ENCODE data around the gene GKN1.

DNA sequence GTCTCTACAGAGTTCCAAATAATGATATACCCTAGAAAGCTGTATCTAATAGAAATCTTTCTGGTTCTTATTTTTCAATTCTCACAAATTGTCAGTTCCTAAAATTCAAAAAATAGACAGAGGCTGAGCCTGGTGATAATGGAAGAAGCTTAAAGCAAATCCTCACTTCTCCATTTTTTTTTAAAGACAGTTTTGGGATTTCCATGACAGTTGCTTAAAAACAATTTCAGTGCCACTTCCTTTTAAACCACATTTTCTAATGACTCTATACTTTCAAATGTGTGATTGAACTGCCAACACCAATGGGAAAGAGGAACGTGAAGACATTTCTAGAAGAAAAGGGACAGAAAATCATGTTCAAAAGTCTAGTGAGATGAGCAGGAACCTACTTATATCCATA is 25.7 kb upstream of the GKN1 start:
- TF ChIP-seq FOXM1 (IDR thresholded peaks at IDR 0.05; ENCODE audit: borderline replicate concordance, low read depth) (no peak), TEAD4 (IDR thresholded peaks at IDR 0.05) (no peak), TAF1 (IDR thresholded peaks at IDR 0.05; ENCODE audit: low read depth) (no peak), EP300 (IDR thresholded peaks at IDR 0.05; ENCODE audit: borderline replicate concordance) (no peak), REST (IDR thresholded peaks at IDR 0.05; ENCODE audit: low read depth) (no peak), YY1 (IDR thresholded peaks at IDR 0.05; ENCODE audit: low read depth) (no peak), CREB1 (IDR thresholded peaks at IDR 0.05; ENCODE audit: low read depth) (no peak), NFIC (IDR thresholded peaks at IDR 0.05) (no peak)
- TF ChIP-seq, protein P1, sequence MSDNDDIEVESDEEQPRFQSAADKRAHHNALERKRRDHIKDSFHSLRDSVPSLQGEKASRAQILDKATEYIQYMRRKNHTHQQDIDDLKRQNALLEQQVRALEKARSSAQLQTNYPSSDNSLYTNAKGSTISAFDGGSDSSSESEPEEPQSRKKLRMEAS (IDR thresholded peaks at IDR 0.05) = no peak

Measured in Ishikawa (cell line).